ENCODE results near the gene B4GALT5. TPM values are rescaled to one million over a fixed set of nuclear protein-coding genes. Genes with fewer than 3 reads are reported as not detected.

B4GALT5 gene
- total and polyA plus RNA-seq, 10 donors: 3.9 to 79.0 (median 52.3) TPM

DNA sequence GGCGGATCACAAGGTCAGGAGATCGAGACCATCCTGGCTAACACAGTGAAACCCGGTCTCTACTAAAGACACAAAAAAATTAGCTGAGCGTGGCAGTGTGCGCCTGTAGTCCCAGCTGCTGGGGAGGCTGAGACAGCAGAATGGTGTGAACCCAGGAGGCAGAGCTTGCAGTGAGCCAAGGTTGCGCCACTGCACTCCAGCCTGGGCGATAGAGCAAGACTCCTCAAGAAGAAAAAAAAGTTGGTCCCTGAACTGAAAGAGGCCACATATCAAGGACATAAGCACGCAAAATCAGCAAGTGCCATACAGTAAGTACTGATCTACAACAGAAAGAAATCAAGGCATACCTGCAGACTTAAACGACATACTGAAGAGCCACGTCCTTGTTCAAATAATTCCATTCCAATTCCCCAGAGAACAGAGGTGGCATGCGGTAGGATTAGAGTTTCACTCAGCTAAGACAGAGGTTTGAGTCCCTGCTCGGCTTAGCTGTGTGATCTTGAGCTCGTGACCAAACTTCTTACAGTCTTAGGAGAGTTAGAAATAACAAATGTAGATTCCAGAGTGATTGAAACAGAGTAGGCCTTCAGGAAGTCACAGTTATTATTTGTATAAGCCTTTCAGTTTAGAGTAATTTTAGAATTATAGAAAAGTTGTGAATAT, 29.2 kb downstream of the B4GALT5 start:
- TF ChIP-seq POLR2AphosphoS5 (IDR thresholded peaks at IDR 0.05): peak in 1 of 3 donors; percentile 13
- no peak for TF ChIP-seq CTCF (IDR thresholded peaks at IDR 0.05 in 8 of 11, conservative IDR thresholded peaks at IDR 0.05 in 3 of 11)
- no peak for TF ChIP-seq POLR2A (IDR thresholded peaks at IDR 0.05)
- 73 to 89% (median 77%) methylated on average over 13 of the region's 13 CpGs for WGBS, 5 donors

DNA sequence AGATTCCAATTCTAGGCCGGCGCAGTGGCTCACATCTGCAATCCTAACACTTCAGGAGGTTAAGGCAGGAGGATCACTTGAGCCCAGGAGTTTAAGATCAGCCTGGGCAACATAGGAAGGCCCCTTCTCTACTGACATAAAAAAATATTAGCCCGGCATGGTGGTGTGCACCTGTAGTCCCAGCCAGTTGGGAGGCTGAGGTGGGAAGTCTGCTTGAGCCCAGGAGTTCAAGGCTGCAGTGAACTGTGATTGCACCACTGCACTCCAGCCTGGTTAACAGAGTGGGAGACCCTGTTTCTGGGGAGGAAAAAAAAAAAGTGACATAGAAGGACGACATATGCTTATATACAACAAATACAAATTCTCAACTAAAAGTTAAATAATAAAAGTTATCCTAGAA, 30.9 kb downstream of the B4GALT5 start:
- DNase-seq: no peak
- Histone ChIP-seq H3K27ac (peak overlapping the region in 3 of 8 donors; percentile 85 to 89 (median 86)), H3K27me3 (replicated peaks in 1 of 7) (no peaks in the 10 kb centered on the region), H3K4me3 (no peak overlapping the region), H3K9me3 (no peaks in the 10 kb centered on the region), H3K4me1 (peaks cover 20 to 100% (median 86%) of the 10 kb centered on the region in 6 donors), H3K36me3 (peaks cover 0 to 22% (median 0%) of the 10 kb centered on the region in 6 donors)
- WGBS, 5 donors: 86 to 95% (median 91%) methylated on average over 4 of the region's 4 CpGs
- intact Hi-C loops (cut with DNase I; ENCODE audit: low total_unique reads): no loop called here
- TF ChIP-seq POLR2AphosphoS5 (IDR thresholded peaks at IDR 0.05) (no peak), CTCF (IDR thresholded peaks at IDR 0.05 in 8 of 11, conservative IDR thresholded peaks at IDR 0.05 in 3 of 11) (no peak), POLR2A (IDR thresholded peaks at IDR 0.05) (no peak)

More for the DNA sequence above, 29.2 kb downstream of the B4GALT5 start:
- no peak for DNase-seq
- Histone ChIP-seq H3K27ac (peak overlapping the region in 4 of 8 donors; percentile 26 to 86 (median 46)), H3K27me3 (replicated peaks in 1 of 7) (no peaks in the 10 kb centered on the region), H3K4me1 (peaks cover 6 to 100% (median 81%) of the 10 kb centered on the region in 6 donors), H3K9me3 (no peaks in the 10 kb centered on the region), H3K36me3 (peaks cover 0 to 22% (median 0%) of the 10 kb centered on the region in 6 donors), H3K4me3 (no peak overlapping the region)
- intact Hi-C loops (cut with DNase I; ENCODE audit: low total_unique reads): no loop called here

- Histone ChIP-seq H3K36me3 (peaks cover 0 to 22% (median 0%) of the 10 kb centered on the region in 6 donors), H3K4me3 (no peak overlapping the region), H3K9me3 (no peaks in the 10 kb centered on the region), H3K27ac (peak overlapping the region in 3 of 8 donors; percentile 85 to 89 (median 86)), H3K27me3 (replicated peaks in 1 of 7) (no peaks in the 10 kb centered on the region), H3K4me1 (peaks cover 25 to 100% (median 86%) of the 10 kb centered on the region in 6 donors)
- DNase-seq: no peak
- TF ChIP-seq POLR2A (IDR thresholded peaks at IDR 0.05): no peak
- TF ChIP-seq CTCF (IDR thresholded peaks at IDR 0.05 in 8 of 11, conservative IDR thresholded peaks at IDR 0.05 in 3 of 11): no peak
- no peak for TF ChIP-seq POLR2AphosphoS5 (IDR thresholded peaks at IDR 0.05)
- 55 to 88% (median 72%) methylated on average over 8 of the region's 8 CpGs for WGBS, 5 donors
- intact Hi-C loops (cut with DNase I; ENCODE audit: low total_unique reads): no loop called here
These were observed 31.4 kb downstream of the B4GALT5 start for GRCh38 chr20:49682278-49682677.

DNA sequence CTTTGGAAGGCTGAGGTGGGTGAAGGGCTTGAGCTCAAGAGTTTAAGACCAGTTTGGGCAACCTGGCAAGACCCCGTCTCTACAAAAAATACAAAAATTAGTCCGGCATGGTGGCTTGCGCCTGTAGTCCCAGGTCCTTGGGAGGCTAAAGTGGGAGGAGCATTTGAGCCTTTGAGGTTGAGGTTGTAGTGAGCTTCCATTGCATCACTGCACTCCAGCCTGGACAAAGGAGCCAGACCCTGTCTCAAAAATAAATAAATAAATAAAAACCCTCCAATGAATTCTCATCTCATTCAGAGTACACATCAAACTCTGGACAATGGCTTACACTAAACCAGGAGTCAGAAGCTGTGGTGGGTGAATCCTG, 31.8 kb downstream of the B4GALT5 start:
- Histone ChIP-seq H3K27ac (peak overlapping the region in 5 of 8 donors; percentile 0 to 89 (median 85)), H3K4me1 (peaks cover 30 to 100% (median 86%) of the 10 kb centered on the region in 6 donors), H3K9me3 (no peaks in the 10 kb centered on the region), H3K4me3 (no peak overlapping the region), H3K36me3 (peaks cover 0 to 22% (median 0%) of the 10 kb centered on the region in 6 donors), H3K27me3 (replicated peaks in 1 of 7) (no peaks in the 10 kb centered on the region)
- TF ChIP-seq CTCF (IDR thresholded peaks at IDR 0.05 in 8 of 11, conservative IDR thresholded peaks at IDR 0.05 in 3 of 11) (no peak), POLR2AphosphoS5 (IDR thresholded peaks at IDR 0.05) (no peak), POLR2A (IDR thresholded peaks at IDR 0.05) (no peak)
- WGBS, 5 donors: 83 to 96% (median 92%) methylated on average over 3 of the region's 3 CpGs
- DNase-seq: no peak
- intact Hi-C loops (cut with DNase I; ENCODE audit: low total_unique reads): no loop called here

Measured in spleen (tissue), 11 donors.